ENCODE data around the gene STXBP6.

STXBP6 gene

GRCh38 chr14:24866067-24866639 is 183.8 kb downstream of the STXBP6 start:
- no peak for ATAC-seq
- no peak for TF ChIP-seq BACH2 (CRISPR knock-in tag; IDR thresholded peaks at IDR 0.05; ENCODE audit: borderline replicate concordance)
- no peak for TF ChIP-seq ISL1 (CRISPR knock-in tag; IDR thresholded peaks at IDR 0.05)
- no peak for TF ChIP-seq PPARA (CRISPR knock-in tag; IDR thresholded peaks at IDR 0.05; ENCODE audit: borderline replicate concordance)
- no peak for TF ChIP-seq ARNTL (CRISPR knock-in tag; IDR thresholded peaks at IDR 0.05; ENCODE audit: borderline replicate concordance, low read depth)
- no peak for TF ChIP-seq TSHZ2 (CRISPR knock-in tag; IDR thresholded peaks at IDR 0.05)
- no peak for TF ChIP-seq ZFP30 (CRISPR knock-in tag; IDR thresholded peaks at IDR 0.05)
- TF ChIP-seq ZNF70 (CRISPR knock-in tag; IDR thresholded peaks at IDR 0.05), result no peak
- no peak for TF ChIP-seq ZNF8 (CRISPR knock-in tag; IDR thresholded peaks at IDR 0.05)
- no peak for TF ChIP-seq SNAI2 (CRISPR knock-in tag; IDR thresholded peaks at IDR 0.05)
- TF ChIP-seq PATZ1 (CRISPR knock-in tag; IDR thresholded peaks at IDR 0.05; ENCODE audit: borderline replicate concordance), result no peak
- TF ChIP-seq ESRRG (CRISPR knock-in tag; IDR thresholded peaks at IDR 0.05), result no peak
- no peak for TF ChIP-seq POU6F1 (CRISPR knock-in tag; IDR thresholded peaks at IDR 0.05; ENCODE audit: borderline replicate concordance, low read depth)
- TF ChIP-seq TOX (CRISPR knock-in tag; IDR thresholded peaks at IDR 0.05; ENCODE audit: borderline replicate concordance), result no peak
- no peak for TF ChIP-seq GLIS3 (CRISPR knock-in tag; IDR thresholded peaks at IDR 0.05)
- TF ChIP-seq RARB (CRISPR knock-in tag; IDR thresholded peaks at IDR 0.05), result no peak
- TF ChIP-seq OSR1 (CRISPR knock-in tag; IDR thresholded peaks at IDR 0.05), result no peak
- TF ChIP-seq ZC3H10 (CRISPR knock-in tag; IDR thresholded peaks at IDR 0.05), result no peak

GRCh38 chr14:24863968-24864684 is 185.8 kb downstream of the STXBP6 start:
- no peak for ATAC-seq
- TF ChIP-seq RARB (CRISPR knock-in tag; IDR thresholded peaks at IDR 0.05), result no peak
- no peak for TF ChIP-seq ESRRG (CRISPR knock-in tag; IDR thresholded peaks at IDR 0.05)
- no peak for TF ChIP-seq ZC3H10 (CRISPR knock-in tag; IDR thresholded peaks at IDR 0.05)
- TF ChIP-seq ZFP30 (CRISPR knock-in tag; IDR thresholded peaks at IDR 0.05), result no peak
- TF ChIP-seq TSHZ2 (CRISPR knock-in tag; IDR thresholded peaks at IDR 0.05), result no peak
- no peak for TF ChIP-seq TCF4 (CRISPR knock-in tag; IDR thresholded peaks at IDR 0.05; ENCODE audit: borderline replicate concordance)

- TF ChIP-seq OSR1 (CRISPR knock-in tag; IDR thresholded peaks at IDR 0.05) (no peak), PATZ1 (CRISPR knock-in tag; IDR thresholded peaks at IDR 0.05; ENCODE audit: borderline replicate concordance) (no peak), CREB5 (CRISPR knock-in tag; IDR thresholded peaks at IDR 0.05; ENCODE audit: low read depth) (no peak), GLIS3 (CRISPR knock-in tag; IDR thresholded peaks at IDR 0.05) (no peak), ZNF70 (CRISPR knock-in tag; IDR thresholded peaks at IDR 0.05) (no peak), ZFP30 (CRISPR knock-in tag; IDR thresholded peaks at IDR 0.05) (no peak), ESRRG (CRISPR knock-in tag; IDR thresholded peaks at IDR 0.05) (no peak)
- no peak for ATAC-seq
Observed at GRCh38 chr14:24861083-24861630, 188.8 kb downstream of the STXBP6 start.
